GM12872 (cell line): Measurements from ENCODE around the gene YIPF1.

Source experiments
- TF ChIP-seq, protein P1 (sequence below): IDR thresholded peaks from 3 replicates; pipeline ENCODE4 v1.5.1; 2011; ENCODE audit warnings: low read depth, mild to moderate bottlenecking, low read length, moderate library complexity; ENCODE audit not compliant: insufficient read depth

The YIPF1 gene

DNA sequence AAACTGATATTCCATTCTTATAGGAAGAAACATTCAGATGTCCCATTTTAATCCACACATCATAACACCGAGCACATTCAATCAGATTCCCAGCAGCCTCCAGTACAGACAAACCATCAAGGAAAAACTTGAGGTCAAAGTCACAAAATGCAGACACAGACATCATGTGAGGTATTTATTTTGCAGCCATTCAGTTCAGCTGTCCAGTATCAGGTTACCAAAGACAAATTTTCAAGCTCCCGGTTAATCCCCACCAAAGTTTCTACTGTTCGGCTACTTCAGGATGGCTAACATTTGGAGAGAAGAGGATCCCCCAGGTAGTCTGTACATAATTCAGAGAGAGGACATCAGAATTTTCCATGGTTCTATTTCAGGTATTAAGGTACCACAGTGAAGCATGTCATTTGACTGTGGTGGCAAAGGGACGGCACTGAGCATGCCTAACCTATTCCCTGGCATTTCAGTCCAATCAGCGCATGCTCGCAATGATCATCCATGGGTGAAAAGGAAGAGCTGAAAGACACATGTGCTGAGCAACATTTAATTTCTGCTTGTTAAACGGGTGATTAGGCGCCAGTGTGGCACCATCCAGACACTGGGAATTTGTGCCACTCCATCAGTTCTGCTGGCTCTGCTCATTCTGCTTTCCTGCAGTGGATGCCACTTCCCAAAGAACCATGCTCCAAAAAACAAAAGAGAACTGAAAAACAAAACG is 37.9 kb downstream of the YIPF1 start:
- TF ChIP-seq, protein P1, sequence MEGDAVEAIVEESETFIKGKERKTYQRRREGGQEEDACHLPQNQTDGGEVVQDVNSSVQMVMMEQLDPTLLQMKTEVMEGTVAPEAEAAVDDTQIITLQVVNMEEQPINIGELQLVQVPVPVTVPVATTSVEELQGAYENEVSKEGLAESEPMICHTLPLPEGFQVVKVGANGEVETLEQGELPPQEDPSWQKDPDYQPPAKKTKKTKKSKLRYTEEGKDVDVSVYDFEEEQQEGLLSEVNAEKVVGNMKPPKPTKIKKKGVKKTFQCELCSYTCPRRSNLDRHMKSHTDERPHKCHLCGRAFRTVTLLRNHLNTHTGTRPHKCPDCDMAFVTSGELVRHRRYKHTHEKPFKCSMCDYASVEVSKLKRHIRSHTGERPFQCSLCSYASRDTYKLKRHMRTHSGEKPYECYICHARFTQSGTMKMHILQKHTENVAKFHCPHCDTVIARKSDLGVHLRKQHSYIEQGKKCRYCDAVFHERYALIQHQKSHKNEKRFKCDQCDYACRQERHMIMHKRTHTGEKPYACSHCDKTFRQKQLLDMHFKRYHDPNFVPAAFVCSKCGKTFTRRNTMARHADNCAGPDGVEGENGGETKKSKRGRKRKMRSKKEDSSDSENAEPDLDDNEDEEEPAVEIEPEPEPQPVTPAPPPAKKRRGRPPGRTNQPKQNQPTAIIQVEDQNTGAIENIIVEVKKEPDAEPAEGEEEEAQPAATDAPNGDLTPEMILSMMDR = no peak

DNA sequence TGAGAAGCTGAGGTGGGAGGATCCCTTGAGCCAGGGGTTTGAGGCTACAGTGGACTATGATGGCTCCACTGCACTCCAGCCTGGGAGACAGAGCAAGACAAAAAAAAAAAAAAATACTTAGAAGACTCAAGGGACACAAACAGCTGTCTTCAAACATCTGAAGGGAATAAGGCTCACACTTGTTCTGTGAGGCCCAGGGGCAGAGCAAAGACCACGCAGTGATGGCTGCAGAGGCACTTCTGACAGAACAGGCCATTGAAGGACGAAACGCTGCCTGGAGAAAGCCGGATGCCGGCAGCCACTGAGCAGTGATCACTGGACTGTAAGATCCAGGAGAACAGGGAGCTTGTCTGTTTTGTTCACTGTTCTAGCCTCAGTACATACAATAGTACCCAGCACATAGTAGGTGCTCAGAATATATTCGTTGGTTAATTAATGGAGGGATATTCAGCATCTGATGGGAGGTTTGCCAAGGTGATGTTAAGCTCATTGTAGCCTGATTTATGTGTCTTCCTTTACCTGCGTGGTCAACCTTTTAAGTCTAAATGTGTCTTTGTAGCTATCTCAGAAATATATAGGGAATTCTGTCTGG is 39.4 kb downstream of the YIPF1 start:
- TF ChIP-seq, protein P1 = no peak

DNA sequence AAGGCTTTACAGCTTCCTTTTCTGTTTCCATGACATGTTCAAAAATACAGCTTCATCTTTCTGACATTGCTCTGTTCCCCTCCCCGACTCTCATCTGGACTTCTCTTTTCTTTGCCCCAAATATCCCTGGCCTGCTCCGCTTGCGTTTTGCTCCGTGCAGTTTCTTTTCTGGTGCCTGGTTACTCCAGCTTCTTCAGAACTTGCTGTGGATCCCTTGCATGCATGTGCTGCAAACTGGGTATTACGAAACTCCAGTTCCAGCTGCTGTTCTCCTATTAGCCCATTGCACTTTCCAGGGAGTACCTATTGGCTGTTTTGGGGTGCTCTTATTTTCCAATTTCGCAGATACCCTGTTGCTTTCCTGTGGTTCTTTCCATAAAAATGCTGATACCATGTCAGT is 41.6 kb downstream of the YIPF1 start:
- TF ChIP-seq, protein P1 = no peak

DNA sequence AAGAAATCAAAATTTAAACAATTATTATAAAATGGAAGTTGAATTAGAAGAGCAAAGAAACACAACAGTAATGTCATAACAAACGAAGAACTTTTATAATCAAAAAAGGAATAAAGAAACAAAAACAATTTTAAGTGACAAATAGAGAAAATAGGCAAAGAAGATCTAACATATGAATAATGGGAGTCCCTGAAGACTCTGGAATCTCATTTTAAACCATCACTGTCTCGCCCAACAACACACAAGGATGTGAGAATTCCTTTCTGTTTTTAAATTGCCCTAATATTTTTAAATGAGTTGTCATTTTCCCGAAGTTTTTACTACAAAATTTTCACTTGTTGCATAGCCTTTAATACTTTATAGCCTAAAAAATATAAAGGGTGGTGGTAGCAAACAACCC is 47.2 kb downstream of the YIPF1 start:
- TF ChIP-seq, protein P1 = no peak

DNA sequence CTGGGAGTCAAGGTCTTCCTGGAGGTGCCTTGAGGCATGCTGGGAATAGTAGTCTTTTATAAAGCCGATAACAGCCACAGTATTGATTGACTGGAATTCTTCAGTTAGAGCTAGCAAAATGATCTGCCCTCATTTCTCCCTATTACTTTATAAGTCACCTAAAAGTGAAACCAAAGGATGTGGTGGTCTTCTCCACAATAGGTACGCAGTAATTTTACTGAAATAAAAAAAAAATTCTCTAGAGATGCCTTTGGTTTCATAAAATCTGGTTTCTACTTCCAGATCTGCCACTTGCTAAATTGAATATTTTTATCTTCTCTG is 51.0 kb downstream of the YIPF1 start:
- TF ChIP-seq, protein P1 = no peak

DNA sequence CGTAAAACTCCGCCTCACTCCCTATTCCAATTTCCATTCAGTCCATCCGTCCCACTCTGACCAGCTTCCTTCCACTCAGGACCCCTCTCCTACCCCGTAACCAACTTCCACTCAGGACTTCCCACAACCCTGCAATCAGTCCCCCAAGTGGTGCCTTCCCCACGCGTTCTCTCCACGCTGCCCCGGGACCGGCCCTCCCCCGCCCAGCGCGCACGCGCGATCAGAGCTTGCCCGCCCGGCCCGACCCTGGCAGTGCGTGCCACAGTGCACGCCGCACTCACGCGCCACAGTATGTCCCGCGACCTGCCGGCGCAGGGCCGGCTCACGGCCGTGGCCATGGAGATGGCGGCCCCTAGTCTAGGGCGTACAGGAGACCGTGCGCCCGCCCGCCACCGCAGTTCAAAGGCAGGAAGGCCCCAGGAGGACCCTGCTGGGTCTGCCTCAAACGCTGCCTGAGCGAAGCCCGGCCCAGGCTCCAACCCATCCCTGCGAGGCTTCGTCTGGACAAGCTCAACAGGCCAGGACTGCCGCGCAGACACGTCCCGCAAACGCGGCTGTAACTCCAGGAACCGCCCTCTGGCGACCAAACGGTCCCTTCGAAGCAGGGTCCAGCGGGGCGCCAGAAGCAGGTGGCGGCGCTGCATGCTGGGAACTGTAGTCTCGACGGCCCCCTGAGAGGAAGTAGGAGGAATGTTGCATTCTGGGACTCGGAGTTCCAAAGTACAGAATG is 51.5 kb downstream of the YIPF1 start, which contains the start of gene NDC1:
Gene NDC1, minus strand, starts transcription at position 373 of the 730 bp plus-strand sequence. Its CDS starts 35 bp downstream, at position 338.
- TF ChIP-seq, protein P1 = no peak

DNA sequence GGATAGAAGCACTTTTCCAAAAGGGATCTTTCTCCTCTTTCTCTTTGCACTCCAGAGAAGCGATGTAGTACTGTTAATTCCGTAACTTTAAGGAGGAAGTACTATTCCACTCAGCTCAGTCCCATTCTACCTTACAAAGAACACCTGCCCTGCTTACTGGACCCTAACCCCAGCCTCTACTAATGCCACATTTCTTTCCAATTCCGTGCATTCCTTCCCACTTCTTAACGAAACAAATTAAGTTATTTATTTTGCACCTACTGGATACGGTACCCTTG is 52.0 kb downstream of the YIPF1 start:
- TF ChIP-seq, protein P1 = no peak
